SK-N-SH (cell line): ENCODE measurements around the gene GPR68.

Experiments
- EP300 ChIP-seq, 2 experiments: IDR thresholded peaks; 2 replicates each; pipeline versions ENCODE4 v1.4.0 to v1.6.1; 2012; ENCODE audit warnings: borderline replicate concordance in 1 of 2, low read depth in 1 of 2, low read length in 1 of 2
- JUND ChIP-seq: IDR thresholded peaks from 2 replicates; pipeline ENCODE4 v1.4.0; 2012

- no peak for TF ChIP-seq EP300 (IDR thresholded peaks at IDR 0.05; ENCODE audit: borderline replicate concordance in 1 of 2, low read depth in 1 of 2, low read length in 1 of 2)
- TF ChIP-seq JUND = no peak
These were observed 23.2 kb downstream of the GPR68 start for GRCh38 chr14:91221270-91221669.
